Measurements from ENCODE around the gene SNRNP70.

Gene SNRNP70

DNA sequence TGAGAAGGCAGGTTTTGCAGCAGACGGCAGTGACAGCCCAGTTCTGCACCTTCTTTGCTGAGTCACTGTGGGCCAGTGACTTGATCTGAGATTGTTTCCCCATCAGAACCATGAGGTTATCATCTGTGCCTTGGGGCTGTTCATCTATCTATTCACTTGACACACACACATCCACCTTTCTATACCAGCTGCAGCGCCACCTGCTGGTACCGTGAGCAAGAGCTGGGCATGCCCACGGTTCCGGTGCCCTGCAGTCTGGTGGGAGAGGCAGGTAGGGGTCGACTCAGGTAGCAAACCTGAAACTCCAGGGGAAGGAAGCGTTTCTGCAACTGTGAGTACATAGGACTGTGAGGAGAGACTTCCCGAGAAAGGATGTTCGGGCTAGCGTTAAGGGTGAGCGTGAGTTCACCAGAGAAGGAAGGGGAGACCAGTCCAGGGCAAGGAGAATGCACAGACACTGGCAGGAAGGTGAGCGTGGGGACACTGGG lies 21.4 kb downstream of the SNRNP70 start:
- DNase-seq: no peak
- no peaks in the 10 kb centered on the region for H3K9me3 ChIP-seq
- H3K27me3 ChIP-seq: no peaks in the 10 kb centered on the region
- H3K4me1 ChIP-seq: peaks cover 0 to 20% (median 10%) of the 10 kb centered on the region in 4 donors
- peaks cover 54 to 79% (median 68%) of the 10 kb centered on the region in 3 donors for H3K36me3 ChIP-seq
- intact Hi-C loops (cut with DNase I; ENCODE audit: low total_unique reads): loop anchor here (5.0 kb wide), 1 partner anchor 36 kb away; no protein-coding TSS in a partner anchor
- no peak overlapping the region for H3K27ac ChIP-seq
- TF ChIP-seq, protein P1, sequence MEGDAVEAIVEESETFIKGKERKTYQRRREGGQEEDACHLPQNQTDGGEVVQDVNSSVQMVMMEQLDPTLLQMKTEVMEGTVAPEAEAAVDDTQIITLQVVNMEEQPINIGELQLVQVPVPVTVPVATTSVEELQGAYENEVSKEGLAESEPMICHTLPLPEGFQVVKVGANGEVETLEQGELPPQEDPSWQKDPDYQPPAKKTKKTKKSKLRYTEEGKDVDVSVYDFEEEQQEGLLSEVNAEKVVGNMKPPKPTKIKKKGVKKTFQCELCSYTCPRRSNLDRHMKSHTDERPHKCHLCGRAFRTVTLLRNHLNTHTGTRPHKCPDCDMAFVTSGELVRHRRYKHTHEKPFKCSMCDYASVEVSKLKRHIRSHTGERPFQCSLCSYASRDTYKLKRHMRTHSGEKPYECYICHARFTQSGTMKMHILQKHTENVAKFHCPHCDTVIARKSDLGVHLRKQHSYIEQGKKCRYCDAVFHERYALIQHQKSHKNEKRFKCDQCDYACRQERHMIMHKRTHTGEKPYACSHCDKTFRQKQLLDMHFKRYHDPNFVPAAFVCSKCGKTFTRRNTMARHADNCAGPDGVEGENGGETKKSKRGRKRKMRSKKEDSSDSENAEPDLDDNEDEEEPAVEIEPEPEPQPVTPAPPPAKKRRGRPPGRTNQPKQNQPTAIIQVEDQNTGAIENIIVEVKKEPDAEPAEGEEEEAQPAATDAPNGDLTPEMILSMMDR (IDR thresholded peaks at IDR 0.05): peak; percentile 63 to 68
- H3K4me3 ChIP-seq: no peak overlapping the region

DNA sequence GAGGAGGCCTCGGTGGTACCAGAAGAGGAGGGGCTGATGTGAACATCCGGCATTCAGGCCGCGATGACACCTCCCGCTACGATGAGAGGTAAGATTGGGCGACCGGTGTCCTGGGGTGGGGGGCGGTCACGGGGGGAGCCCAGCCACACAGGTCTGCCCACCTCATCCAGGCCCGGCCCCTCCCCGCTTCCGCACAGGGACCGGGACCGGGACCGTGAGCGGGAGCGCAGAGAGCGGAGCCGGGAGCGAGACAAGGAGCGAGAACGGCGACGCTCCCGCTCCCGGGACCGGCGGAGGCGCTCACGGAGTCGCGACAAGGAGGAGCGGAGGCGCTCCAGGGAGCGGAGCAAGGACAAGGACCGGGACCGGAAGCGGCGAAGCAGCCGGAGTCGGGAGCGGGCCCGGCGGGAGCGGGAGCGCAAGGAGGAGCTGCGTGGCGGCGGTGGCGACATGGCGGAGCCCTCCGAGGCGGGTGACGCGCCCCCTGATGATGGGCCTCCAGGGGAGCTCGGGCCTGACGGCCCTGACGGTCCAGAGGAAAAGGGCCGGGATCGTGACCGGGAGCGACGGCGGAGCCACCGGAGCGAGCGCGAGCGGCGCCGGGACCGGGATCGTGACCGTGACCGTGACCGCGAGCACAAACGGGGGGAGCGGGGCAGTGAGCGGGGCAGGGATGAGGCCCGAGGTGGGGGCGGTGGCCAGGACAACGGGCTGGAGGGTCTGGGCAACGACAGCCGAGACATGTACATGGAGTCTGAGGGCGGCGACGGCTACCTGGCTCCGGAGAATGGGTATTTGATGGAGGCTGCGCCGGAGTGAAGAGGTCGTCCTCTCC lies 22.6 kb downstream of the SNRNP70 start:
- Histone ChIP-seq H3K4me3 (no peak overlapping the region), H3K27ac (no peak overlapping the region), H3K9me3 (no peaks in the 10 kb centered on the region), H3K4me1 (peaks cover 0 to 20% (median 10%) of the 10 kb centered on the region in 4 donors), H3K27me3 (no peaks in the 10 kb centered on the region), H3K36me3 (peaks cover 42 to 67% (median 57%) of the 10 kb centered on the region in 3 donors)
- TF ChIP-seq, protein P1 (IDR thresholded peaks at IDR 0.05): no peak
- intact Hi-C loops (cut with DNase I; ENCODE audit: low total_unique reads): loop anchor here (5.0 kb wide), 1 partner anchor 34 kb away; no protein-coding TSS in a partner anchor
- no peak for DNase-seq

DNA sequence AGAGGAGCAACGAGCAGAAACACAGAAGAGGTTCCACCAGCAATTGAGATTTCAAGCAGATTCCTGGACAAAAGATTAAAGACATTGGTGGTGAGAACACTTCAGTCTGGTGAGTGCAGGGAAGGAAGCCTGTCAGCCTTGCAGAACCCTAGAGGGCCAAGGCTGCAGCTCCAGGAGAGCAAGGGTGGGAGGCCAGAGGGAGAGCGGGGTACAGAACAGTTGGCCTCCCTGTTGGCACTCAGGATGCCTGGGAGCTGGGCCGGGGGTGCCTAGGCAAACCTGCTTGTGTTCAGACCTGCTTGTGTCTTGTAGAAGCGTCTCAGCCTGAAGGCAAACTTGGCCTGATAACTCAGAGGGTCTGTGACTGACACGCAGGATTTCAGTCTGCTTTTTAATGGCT lies 23.8 kb downstream of the SNRNP70 start:
- intact Hi-C loops (cut with DNase I; ENCODE audit: low total_unique reads): loop anchor here (5.0 kb wide), 1 partner anchor 33 kb away; no protein-coding TSS in a partner anchor
- no peak for DNase-seq
- Histone ChIP-seq H3K4me3 (no peak overlapping the region), H3K36me3 (peaks cover 33 to 55% (median 45%) of the 10 kb centered on the region in 3 donors), H3K27me3 (no peaks in the 10 kb centered on the region), H3K4me1 (peaks cover 0 to 26% (median 14%) of the 10 kb centered on the region in 4 donors), H3K27ac (no peak overlapping the region), H3K9me3 (no peaks in the 10 kb centered on the region)
- TF ChIP-seq, protein P1 (IDR thresholded peaks at IDR 0.05): no peak

DNA sequence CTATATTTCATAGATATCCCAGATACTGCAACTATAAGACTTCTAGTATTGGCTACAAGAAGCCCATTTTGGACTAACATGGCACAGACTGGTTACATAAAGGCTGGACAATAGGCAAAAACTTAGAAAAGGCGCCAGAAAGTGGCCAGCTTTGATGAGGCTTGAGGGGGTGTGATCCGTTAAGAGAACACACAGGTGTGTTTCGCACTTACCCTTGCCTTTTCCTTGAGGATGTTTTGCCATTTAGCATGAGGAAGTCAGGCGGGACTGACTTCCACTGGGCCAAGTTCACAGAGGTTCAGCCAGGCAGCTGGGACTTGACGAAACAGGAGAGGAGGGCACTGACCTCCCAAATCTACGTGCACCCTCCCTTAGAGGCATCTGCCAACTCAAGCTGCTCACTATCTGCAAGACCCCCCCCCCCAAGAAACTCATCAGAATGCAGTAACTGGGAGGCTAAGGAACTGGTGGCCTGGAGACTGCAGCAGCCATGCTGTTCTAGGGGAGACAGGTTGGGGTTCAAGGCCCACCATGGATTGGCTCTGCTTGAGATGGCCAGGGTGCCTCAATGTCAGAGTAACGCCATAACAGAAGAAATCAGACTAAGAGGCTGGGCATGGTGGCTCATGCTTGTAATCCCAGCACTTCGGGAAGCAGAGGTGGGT lies 24.4 kb downstream of the SNRNP70 start:
- peak overlapping the region in 1 of 2 donors; percentile 65 for H3K27ac ChIP-seq
- no peak for DNase-seq
- no peaks in the 10 kb centered on the region for H3K27me3 ChIP-seq
- intact Hi-C loops (cut with DNase I; ENCODE audit: low total_unique reads): loop anchor here (5.0 kb wide), 1 partner anchor 33 kb away; no protein-coding TSS in a partner anchor
- H3K4me1 ChIP-seq: peaks cover 0 to 26% (median 15%) of the 10 kb centered on the region in 4 donors
- no peak overlapping the region for H3K4me3 ChIP-seq
- TF ChIP-seq, protein P1 (IDR thresholded peaks at IDR 0.05): no peak
- H3K9me3 ChIP-seq: no peaks in the 10 kb centered on the region
- H3K36me3 ChIP-seq: peaks cover 27 to 48% (median 38%) of the 10 kb centered on the region in 3 donors

DNA sequence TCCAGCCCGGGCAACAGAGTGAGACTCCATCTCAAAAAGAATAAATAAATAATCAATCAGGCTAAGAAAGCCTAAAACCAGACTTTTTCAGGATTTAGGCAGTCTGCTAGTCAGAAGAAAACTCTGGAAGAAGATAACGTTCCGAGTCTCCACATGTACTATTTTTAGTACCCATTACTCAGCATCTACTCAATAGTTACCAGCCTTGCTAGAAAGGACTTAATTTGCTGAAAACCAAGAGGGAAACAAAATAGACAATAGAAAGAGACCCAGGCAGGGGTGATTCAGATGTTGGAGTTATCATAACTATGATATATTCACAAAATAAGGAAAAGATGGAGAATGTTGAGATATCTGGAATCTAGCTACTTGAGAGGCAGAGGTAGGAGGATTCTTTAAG lies 25.3 kb downstream of the SNRNP70 start:
- Histone ChIP-seq H3K27me3 (no peaks in the 10 kb centered on the region), H3K4me1 (peaks cover 0 to 31% (median 19%) of the 10 kb centered on the region in 4 donors), H3K36me3 (peaks cover 18 to 40% (median 30%) of the 10 kb centered on the region in 3 donors), H3K27ac (peak overlapping the region in 1 of 2 donors; percentile 65), H3K9me3 (no peaks in the 10 kb centered on the region), H3K4me3 (no peak overlapping the region)
- intact Hi-C loops (cut with DNase I; ENCODE audit: low total_unique reads): no loop called here
- DNase-seq: no peak
- TF ChIP-seq, protein P1 (IDR thresholded peaks at IDR 0.05): no peak
